SU-DHL-6 (cell line): ENCODE data around the gene GNG8.

Source experiments
- CTCF ChIP-seq: fragments of 200-600 bp; sonication (generic); IDR thresholded peaks from one replicate; pipeline ENCODE4 v1.5.1; 2017; ENCODE audit warnings: antibody characterized with exemption, mild to moderate bottlenecking, low read length, moderate library complexity; ENCODE audit not compliant: insufficient read depth, poor library complexity, severe bottlenecking
- EZH2phosphoT487 ChIP-seq: fragments of 200-600 bp; sonication (generic), shearing (Covaris generic); conservative IDR thresholded peaks from 2 replicates; pipeline ENCODE4 v1.6.1; 2018; ENCODE audit warnings: mild to moderate bottlenecking, antibody characterized with exemption, low read length, moderate library complexity, mixed read lengths

- no peak for TF ChIP-seq CTCF
- TF ChIP-seq EZH2phosphoT487: no peak
Observed at GRCh38 chr19:46615966-46616365, 20.0 kb downstream of the GNG8 start.
